NT2/D1 (cell line): ENCODE data around the gene SAMD13.

ENCODE experiments used
- SUZ12 ChIP-seq: IDR thresholded peaks from 2 replicates; pipeline ENCODE4 v1.6.1; 2011; ENCODE audit not compliant: insufficient read length, insufficient read depth; ENCODE audit errors: extremely low read depth
- YY1 ChIP-seq: IDR thresholded peaks from 2 replicates; pipeline ENCODE4 v1.6.1; 2011; ENCODE audit not compliant: insufficient read length, insufficient read depth
- ZNF274 ChIP-seq: IDR thresholded peaks from 2 replicates; pipeline ENCODE4 v1.6.1; 2011; ENCODE audit warnings: mild to moderate bottlenecking, low read depth, low read length

- TF ChIP-seq YY1 (no peak), ZNF274 (no peak), SUZ12 (no peak)
These were observed 42.8 kb downstream of the SAMD13 start for GRCh38 chr1:84344286-84344685.
